ENCODE measurements around the gene TMPRSS11A.

- TF ChIP-seq EZH2phosphoT487 (IDR thresholded peaks at IDR 0.05; ENCODE audit: borderline replicate concordance, low read depth, low read length): no peak
- TF ChIP-seq, protein P1, sequence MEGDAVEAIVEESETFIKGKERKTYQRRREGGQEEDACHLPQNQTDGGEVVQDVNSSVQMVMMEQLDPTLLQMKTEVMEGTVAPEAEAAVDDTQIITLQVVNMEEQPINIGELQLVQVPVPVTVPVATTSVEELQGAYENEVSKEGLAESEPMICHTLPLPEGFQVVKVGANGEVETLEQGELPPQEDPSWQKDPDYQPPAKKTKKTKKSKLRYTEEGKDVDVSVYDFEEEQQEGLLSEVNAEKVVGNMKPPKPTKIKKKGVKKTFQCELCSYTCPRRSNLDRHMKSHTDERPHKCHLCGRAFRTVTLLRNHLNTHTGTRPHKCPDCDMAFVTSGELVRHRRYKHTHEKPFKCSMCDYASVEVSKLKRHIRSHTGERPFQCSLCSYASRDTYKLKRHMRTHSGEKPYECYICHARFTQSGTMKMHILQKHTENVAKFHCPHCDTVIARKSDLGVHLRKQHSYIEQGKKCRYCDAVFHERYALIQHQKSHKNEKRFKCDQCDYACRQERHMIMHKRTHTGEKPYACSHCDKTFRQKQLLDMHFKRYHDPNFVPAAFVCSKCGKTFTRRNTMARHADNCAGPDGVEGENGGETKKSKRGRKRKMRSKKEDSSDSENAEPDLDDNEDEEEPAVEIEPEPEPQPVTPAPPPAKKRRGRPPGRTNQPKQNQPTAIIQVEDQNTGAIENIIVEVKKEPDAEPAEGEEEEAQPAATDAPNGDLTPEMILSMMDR (conservative IDR thresholded peaks at IDR 0.05; ENCODE audit: low read length): no peak
These were observed 36.8 kb downstream of the TMPRSS11A start for GRCh38 chr4:67926485-67926884.

Data from OCI-LY7 (cell line).